NCI-H446 treated with DMSO at 0.1 percent for 48 hours (cell line): ENCODE results near the gene NXPH4.

Experiments used
- DNase-seq: peaks from one replicate; lab custom pipeline; 2025; lab: John Stamatoyannopoulos, UW

Gene NXPH4

GRCh38 chr12:57219205-57219992, 2.8 kb downstream of the NXPH4 start:
- no peak for DNase-seq

GRCh38 chr12:57219993-57220754, 3.6 kb downstream of the NXPH4 start:
- no peak for DNase-seq

GRCh38 chr12:57220770-57221168, 4.2 kb downstream of the NXPH4 start:
- DNase-seq: no peak

- no peak for DNase-seq
Observed at GRCh38 chr12:57221169-57221917, 4.7 kb downstream of the NXPH4 start.

GRCh38 chr12:57222286-57223190, 5.9 kb downstream of the NXPH4 start:
- no peak for DNase-seq

- no peak for DNase-seq
Observed at GRCh38 chr12:57223191-57224165, 6.9 kb downstream of the NXPH4 start.

GRCh38 chr12:57224278-57224972, 7.8 kb downstream of the NXPH4 start:
- no peak for DNase-seq

GRCh38 chr12:57224973-57225679, 8.5 kb downstream of the NXPH4 start:
- no peak for DNase-seq

- DNase-seq: no peak
Observed at GRCh38 chr12:57225680-57226210, 9.2 kb downstream of the NXPH4 start.

- no peak for DNase-seq
Observed at GRCh38 chr12:57226588-57227314, 10.2 kb downstream of the NXPH4 start.

GRCh38 chr12:57227315-57228115, 10.9 kb downstream of the NXPH4 start:
- no peak for DNase-seq

- no peak for DNase-seq
Observed at GRCh38 chr12:57229046-57229633, 12.5 kb downstream of the NXPH4 start.

- DNase-seq: peak; percentile 87
Observed at GRCh38 chr12:57229634-57230380, 13.2 kb downstream of the NXPH4 start, which contains the start of gene SHMT2. Gene SHMT2, plus strand, starts transcription at chr12:57229711. Its CDS starts 68 bp downstream, at chr12:57229779.

GRCh38 chr12:57230381-57231155, 14.0 kb downstream of the NXPH4 start:
- DNase-seq: no peak
